Stimulated activated memory B cell treated with anti-CD40 and anti-IgM and Interleukin-4, amounts not matched to agents 10 μg/mL and 1 μg/mL and 100 μg/mL, for 72 hours (primary cell): ENCODE results near the gene RERE.

ENCODE experiments used
- ATAC-seq: fragments of 150-1000 bp; cut with Tn5 transposase; 2 replicates; pipeline ENCODE4 v1.10.0; 2021
- H3K27ac Mint-ChIP-seq: one replicate; pipeline ENCODE4 v1.8.0; 2022; ENCODE audit warnings: mild to moderate bottlenecking, mixed read lengths
- H3K27me3 Mint-ChIP-seq: one replicate; pipeline ENCODE4 v1.8.0; 2022; ENCODE audit warnings: mixed read lengths
- H3K36me3 Mint-ChIP-seq: one replicate; pipeline ENCODE4 v1.8.0; 2022; ENCODE audit warnings: mixed read lengths
- H3K4me1 Mint-ChIP-seq: one replicate; pipeline ENCODE4 v1.8.0; 2022; ENCODE audit warnings: mixed read lengths
- H3K4me3 Mint-ChIP-seq: one replicate; pipeline ENCODE4 v1.8.0; 2022; ENCODE audit warnings: mild to moderate bottlenecking, moderate library complexity, mixed read lengths
- H3K9me3 Mint-ChIP-seq: one replicate; pipeline ENCODE4 v1.8.0; 2022; ENCODE audit warnings: mixed read lengths

Gene RERE

GRCh38 chr1:8374812-8375211 lies 442.6 kb downstream of the RERE start:
- Mint-ChIP-seq H3K4me1 (peaks cover 69% of the 10 kb centered on the region), H3K4me3 (no peak overlapping the region), H3K36me3 (peaks cover 29% of the 10 kb centered on the region), H3K27ac (peak overlapping the region; percentile 73), H3K27me3 (no peaks in the 10 kb centered on the region), H3K9me3 (no peaks in the 10 kb centered on the region)
- ATAC-seq: no peak

GRCh38 chr1:8374356-8374755 lies 443.1 kb downstream of the RERE start:
- Mint-ChIP-seq H3K27ac (peak overlapping the region; percentile 73), H3K9me3 (no peaks in the 10 kb centered on the region), H3K4me1 (peaks cover 68% of the 10 kb centered on the region), H3K36me3 (peaks cover 29% of the 10 kb centered on the region), H3K27me3 (no peaks in the 10 kb centered on the region), H3K4me3 (no peak overlapping the region)
- no peak for ATAC-seq

- H3K9me3 Mint-ChIP-seq: no peaks in the 10 kb centered on the region
- peak overlapping the region; percentile 73 for H3K27ac Mint-ChIP-seq
- H3K4me1 Mint-ChIP-seq: peaks cover 61% of the 10 kb centered on the region
- H3K4me3 Mint-ChIP-seq: no peak overlapping the region
- peaks cover 29% of the 10 kb centered on the region for H3K36me3 Mint-ChIP-seq
- no peaks in the 10 kb centered on the region for H3K27me3 Mint-ChIP-seq
- ATAC-seq: no peak
Observed at GRCh38 chr1:8373581-8374241, 443.7 kb downstream of the RERE start.

- Mint-ChIP-seq H3K4me3 (no peak overlapping the region), H3K27ac (no peak overlapping the region), H3K4me1 (peaks cover 58% of the 10 kb centered on the region), H3K9me3 (no peaks in the 10 kb centered on the region), H3K27me3 (no peaks in the 10 kb centered on the region), H3K36me3 (peaks cover 29% of the 10 kb centered on the region)
- ATAC-seq: no peak
Observed at GRCh38 chr1:8373125-8373524, 444.3 kb downstream of the RERE start.

- Mint-ChIP-seq H3K27ac (peak overlapping the region; percentile 55), H3K27me3 (no peaks in the 10 kb centered on the region), H3K4me1 (peaks cover 65% of the 10 kb centered on the region), H3K36me3 (peaks cover 25% of the 10 kb centered on the region), H3K4me3 (no peak overlapping the region), H3K9me3 (no peaks in the 10 kb centered on the region)
- no peak for ATAC-seq
Observed at GRCh38 chr1:8371372-8371991, 446.0 kb downstream of the RERE start.

- Mint-ChIP-seq H3K36me3 (peaks cover 22% of the 10 kb centered on the region), H3K4me3 (no peak overlapping the region), H3K9me3 (no peaks in the 10 kb centered on the region), H3K4me1 (peaks cover 65% of the 10 kb centered on the region), H3K27me3 (no peaks in the 10 kb centered on the region), H3K27ac (no peak overlapping the region)
- no peak for ATAC-seq
Observed at GRCh38 chr1:8370905-8371315, 446.5 kb downstream of the RERE start.

GRCh38 chr1:8370046-8370881 lies 447.2 kb downstream of the RERE start:
- ATAC-seq: no peak
- H3K4me3 Mint-ChIP-seq: no peak overlapping the region
- peaks cover 66% of the 10 kb centered on the region for H3K4me1 Mint-ChIP-seq
- H3K27ac Mint-ChIP-seq: no peak overlapping the region
- no peaks in the 10 kb centered on the region for H3K9me3 Mint-ChIP-seq
- no peaks in the 10 kb centered on the region for H3K27me3 Mint-ChIP-seq
- H3K36me3 Mint-ChIP-seq: peaks cover 22% of the 10 kb centered on the region

GRCh38 chr1:8368956-8369639 lies 448.3 kb downstream of the RERE start:
- peaks cover 18% of the 10 kb centered on the region for H3K36me3 Mint-ChIP-seq
- no peaks in the 10 kb centered on the region for H3K27me3 Mint-ChIP-seq
- no peak overlapping the region for H3K4me3 Mint-ChIP-seq
- no peak overlapping the region for H3K27ac Mint-ChIP-seq
- no peaks in the 10 kb centered on the region for H3K9me3 Mint-ChIP-seq
- peaks cover 55% of the 10 kb centered on the region for H3K4me1 Mint-ChIP-seq
- no peak for ATAC-seq

- no peaks in the 10 kb centered on the region for H3K9me3 Mint-ChIP-seq
- ATAC-seq: no peak
- peaks cover 51% of the 10 kb centered on the region for H3K4me1 Mint-ChIP-seq
- H3K36me3 Mint-ChIP-seq: peaks cover 33% of the 10 kb centered on the region
- peak overlapping the region; percentile 48 for H3K27ac Mint-ChIP-seq
- H3K4me3 Mint-ChIP-seq: no peak overlapping the region
- H3K27me3 Mint-ChIP-seq: no peaks in the 10 kb centered on the region
Observed at GRCh38 chr1:8367571-8368194, 449.8 kb downstream of the RERE start.

GRCh38 chr1:8365661-8366362 lies 451.6 kb downstream of the RERE start:
- Mint-ChIP-seq H3K4me1 (peaks cover 37% of the 10 kb centered on the region), H3K27ac (peak overlapping the region; percentile 51), H3K4me3 (no peak overlapping the region), H3K9me3 (no peaks in the 10 kb centered on the region), H3K27me3 (no peaks in the 10 kb centered on the region), H3K36me3 (peaks cover 42% of the 10 kb centered on the region)
- ATAC-seq: no peak

GRCh38 chr1:8364528-8365442 lies 452.7 kb downstream of the RERE start:
- Mint-ChIP-seq H3K9me3 (no peaks in the 10 kb centered on the region), H3K36me3 (peaks cover 37% of the 10 kb centered on the region), H3K4me3 (no peak overlapping the region), H3K4me1 (peaks cover 29% of the 10 kb centered on the region), H3K27me3 (no peaks in the 10 kb centered on the region), H3K27ac (no peak overlapping the region)
- ATAC-seq: no peak

GRCh38 chr1:8363767-8364301 lies 453.6 kb downstream of the RERE start:
- no peak overlapping the region for H3K4me3 Mint-ChIP-seq
- H3K9me3 Mint-ChIP-seq: no peaks in the 10 kb centered on the region
- H3K36me3 Mint-ChIP-seq: peaks cover 42% of the 10 kb centered on the region
- H3K27ac Mint-ChIP-seq: no peak overlapping the region
- no peaks in the 10 kb centered on the region for H3K27me3 Mint-ChIP-seq
- peaks cover 28% of the 10 kb centered on the region for H3K4me1 Mint-ChIP-seq
- no peak for ATAC-seq

- ATAC-seq: no peak
- peaks cover 47% of the 10 kb centered on the region for H3K36me3 Mint-ChIP-seq
- no peak overlapping the region for H3K27ac Mint-ChIP-seq
- no peaks in the 10 kb centered on the region for H3K9me3 Mint-ChIP-seq
- H3K4me1 Mint-ChIP-seq: peaks cover 27% of the 10 kb centered on the region
- H3K4me3 Mint-ChIP-seq: no peak overlapping the region
- no peaks in the 10 kb centered on the region for H3K27me3 Mint-ChIP-seq
Observed at GRCh38 chr1:8363186-8363766, 454.2 kb downstream of the RERE start.
